Panc1 (cell line): ENCODE measurements around the gene PEX5L.

ENCODE experiments used
- CTCF ChIP-seq: fragments of 450-650 bp; IDR thresholded peaks from 2 replicates; pipeline ENCODE4 v1.5.1; 2017; ENCODE audit warnings: mild to moderate bottlenecking
- POLR2AphosphoS5 ChIP-seq: IDR thresholded peaks from 2 replicates; pipeline ENCODE4 v1.6.1; 2012; ENCODE audit warnings: mild to moderate bottlenecking, low read depth, low read length, moderate library complexity

DNA sequence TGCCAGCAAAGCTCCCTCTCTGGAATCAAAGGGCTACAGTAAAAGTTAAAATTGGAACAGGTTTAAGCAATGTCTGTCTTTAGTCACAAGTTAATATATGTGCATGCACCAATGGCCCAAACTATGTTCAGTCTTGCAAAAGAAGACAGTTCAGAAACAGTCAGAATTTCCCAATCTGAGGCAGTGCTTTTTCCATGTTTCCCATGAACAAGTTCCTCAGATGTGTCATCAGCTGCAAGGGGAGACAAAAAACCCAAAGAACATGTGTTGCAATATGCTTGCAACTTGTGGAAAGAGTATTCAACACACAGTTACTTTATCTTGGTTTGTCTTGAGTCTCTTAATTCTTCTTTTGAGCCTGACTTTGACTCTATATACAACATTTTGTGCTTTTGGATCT is 235.5 kb downstream of the PEX5L start:
- no peak for TF ChIP-seq POLR2AphosphoS5
- TF ChIP-seq CTCF: no peak
